ENCODE results near the gene SVEP1.

GRCh38 chr9:110316261-110317075 is 263.1 kb downstream of the SVEP1 start:
- TF ChIP-seq, protein P1, sequence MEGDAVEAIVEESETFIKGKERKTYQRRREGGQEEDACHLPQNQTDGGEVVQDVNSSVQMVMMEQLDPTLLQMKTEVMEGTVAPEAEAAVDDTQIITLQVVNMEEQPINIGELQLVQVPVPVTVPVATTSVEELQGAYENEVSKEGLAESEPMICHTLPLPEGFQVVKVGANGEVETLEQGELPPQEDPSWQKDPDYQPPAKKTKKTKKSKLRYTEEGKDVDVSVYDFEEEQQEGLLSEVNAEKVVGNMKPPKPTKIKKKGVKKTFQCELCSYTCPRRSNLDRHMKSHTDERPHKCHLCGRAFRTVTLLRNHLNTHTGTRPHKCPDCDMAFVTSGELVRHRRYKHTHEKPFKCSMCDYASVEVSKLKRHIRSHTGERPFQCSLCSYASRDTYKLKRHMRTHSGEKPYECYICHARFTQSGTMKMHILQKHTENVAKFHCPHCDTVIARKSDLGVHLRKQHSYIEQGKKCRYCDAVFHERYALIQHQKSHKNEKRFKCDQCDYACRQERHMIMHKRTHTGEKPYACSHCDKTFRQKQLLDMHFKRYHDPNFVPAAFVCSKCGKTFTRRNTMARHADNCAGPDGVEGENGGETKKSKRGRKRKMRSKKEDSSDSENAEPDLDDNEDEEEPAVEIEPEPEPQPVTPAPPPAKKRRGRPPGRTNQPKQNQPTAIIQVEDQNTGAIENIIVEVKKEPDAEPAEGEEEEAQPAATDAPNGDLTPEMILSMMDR (IDR thresholded peaks at IDR 0.05): no peak
- TF ChIP-seq EP300 (IDR thresholded peaks at IDR 0.05): no peak
